GM20431 (cell line): Measurements from ENCODE around the gene WFDC13.
"Not testable (repeated sequence)": the region's sequence is repeated elsewhere in the genome, so short reads cannot be mapped to it uniquely, and the experiment has no call there.

Source experiments
- in situ Hi-C: fragments of 300-500 bp; cut with MseI, MboI; formaldehyde crosslinking; loops from one replicate; pipeline ENCODE4 v1.15.0; 2020; ENCODE audit warnings: low sequenced_read_pairs; ENCODE audit not compliant: unreplicated experiment

The WFDC13 gene, protein sequence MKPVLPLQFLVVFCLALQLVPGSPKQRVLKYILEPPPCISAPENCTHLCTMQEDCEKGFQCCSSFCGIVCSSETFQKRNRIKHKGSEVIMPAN

DNA sequence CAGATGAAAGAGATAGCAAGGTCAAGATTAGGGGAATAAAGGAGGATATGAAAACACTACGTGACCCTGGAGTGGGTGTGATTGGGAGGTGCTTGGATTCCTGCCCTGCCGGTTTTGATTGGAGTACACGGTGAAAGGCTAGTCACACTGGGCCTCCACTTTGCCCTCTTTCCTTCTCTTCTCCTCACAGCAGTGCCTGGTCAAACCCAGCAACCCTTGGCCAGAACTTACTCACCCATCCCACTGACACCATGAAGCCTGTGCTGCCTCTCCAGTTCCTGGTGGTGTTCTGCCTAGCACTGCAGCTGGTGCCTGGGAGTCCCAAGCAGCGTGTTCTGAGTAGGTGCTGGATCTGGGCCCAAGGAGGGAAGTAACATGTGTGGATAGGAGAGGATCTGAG lies at the start of gene WFDC13:
Gene WFDC13 (plus strand): TSS at position 166 of the 400 bp plus-strand sequence. CDS start 86 bp downstream, at position 252.
- in situ Hi-C loops = no loop called here

DNA sequence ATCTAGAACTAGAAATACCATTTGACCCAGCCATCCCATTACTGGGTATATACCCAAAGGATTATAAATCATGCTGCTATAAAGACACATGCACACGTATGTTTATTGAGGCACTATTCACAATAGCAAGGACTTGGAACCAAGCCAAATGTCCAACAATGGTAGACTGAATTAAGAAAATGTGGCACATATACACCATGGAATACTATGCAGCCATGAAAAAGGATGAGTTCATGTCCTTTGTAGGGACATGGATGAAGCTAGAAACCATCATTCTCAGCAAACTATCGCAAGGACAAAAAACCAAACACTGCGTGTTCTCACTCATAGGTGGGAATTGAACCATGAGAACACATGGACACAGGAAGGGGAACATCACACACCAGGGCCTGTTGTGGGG lies 44.8 kb upstream of the WFDC13 start:
- in situ Hi-C loops = not testable (repeated sequence)

DNA sequence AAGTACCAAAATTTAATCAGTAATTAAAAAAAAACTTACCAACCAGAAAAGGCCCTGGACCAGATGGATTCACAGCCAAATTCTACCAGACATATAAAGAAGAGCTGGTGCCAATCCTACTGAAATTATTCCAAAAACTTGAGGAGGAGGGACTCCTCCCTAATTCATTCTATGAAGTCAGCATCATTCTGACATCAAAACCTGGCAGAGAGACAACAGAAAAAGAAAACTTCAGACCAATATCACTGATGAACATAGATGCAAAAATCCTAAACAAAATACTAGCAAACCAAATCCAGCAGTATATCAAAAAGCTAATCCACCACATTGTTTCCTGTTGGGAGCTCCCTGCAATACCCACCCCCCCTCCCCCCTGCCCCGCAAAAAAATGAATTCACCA lies 31.7 kb upstream of the WFDC13 start, which contains the start of gene WFDC11:
Gene WFDC11 (minus strand): TSS at position 101 of the 400 bp plus-strand sequence. CDS start 19,639 bp downstream, outside the sequence.
- in situ Hi-C loops = no loop called here

DNA sequence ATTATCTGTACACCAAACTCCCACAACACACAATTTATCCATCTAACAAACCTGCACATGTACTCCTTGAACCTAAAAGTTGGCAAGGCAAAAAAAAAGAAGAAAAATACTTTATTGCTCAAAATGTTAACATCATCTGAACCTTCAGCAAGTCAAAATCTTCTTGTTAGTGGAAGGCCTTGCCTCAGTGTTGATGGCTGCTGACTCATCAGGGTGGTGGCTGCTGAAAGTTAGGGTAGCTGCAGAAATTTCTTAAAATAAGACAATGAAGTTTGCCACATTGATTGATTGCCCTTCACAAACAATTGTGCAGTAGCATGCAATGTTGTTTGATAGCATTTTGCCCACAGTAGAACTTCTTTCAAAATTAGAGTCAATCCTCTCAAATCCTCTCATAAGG lies 29.1 kb upstream of the WFDC13 start:
- in situ Hi-C loops = no loop called here

DNA sequence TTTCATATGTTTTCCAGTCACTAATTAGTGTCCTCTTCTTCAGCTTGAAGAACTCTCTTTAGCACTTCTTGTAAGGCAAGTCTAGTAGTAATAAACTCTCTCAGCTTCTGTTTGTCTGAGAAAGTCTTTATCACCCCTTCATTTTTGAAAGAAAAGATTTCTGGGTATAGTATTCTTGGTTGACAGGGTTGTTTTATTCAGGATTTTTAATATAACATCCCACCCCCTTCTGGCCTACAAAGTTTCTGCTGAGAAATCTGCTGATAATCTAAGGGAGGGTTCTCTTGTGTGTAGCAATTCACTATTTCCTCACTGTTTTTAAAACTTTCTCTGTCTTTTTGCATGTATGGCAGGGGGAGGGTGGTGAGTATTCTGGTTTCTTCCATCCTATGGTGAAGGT lies 22.2 kb upstream of the WFDC13 start:
- in situ Hi-C loops = no loop called here

DNA sequence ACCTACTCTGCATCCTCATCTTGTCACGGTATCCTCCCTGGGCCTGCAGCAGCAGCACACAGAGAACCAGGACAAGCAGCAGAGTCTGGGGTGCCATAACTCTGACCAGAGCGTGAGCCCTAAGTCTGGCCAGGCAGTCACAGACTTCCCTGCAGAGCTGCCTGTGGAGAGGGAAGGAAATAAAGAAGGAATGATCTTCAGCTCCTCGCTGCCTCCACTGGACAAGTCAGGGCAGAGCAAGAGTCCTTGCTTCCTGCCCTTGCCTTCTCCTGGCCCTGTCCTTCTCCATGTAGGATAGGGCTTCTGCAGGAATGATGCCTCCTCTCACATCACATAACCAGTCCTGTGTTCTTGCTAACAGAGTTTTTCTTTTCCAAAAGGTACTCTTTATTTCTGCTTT lies 15.9 kb upstream of the WFDC13 start:
- in situ Hi-C loops = no loop called here

DNA sequence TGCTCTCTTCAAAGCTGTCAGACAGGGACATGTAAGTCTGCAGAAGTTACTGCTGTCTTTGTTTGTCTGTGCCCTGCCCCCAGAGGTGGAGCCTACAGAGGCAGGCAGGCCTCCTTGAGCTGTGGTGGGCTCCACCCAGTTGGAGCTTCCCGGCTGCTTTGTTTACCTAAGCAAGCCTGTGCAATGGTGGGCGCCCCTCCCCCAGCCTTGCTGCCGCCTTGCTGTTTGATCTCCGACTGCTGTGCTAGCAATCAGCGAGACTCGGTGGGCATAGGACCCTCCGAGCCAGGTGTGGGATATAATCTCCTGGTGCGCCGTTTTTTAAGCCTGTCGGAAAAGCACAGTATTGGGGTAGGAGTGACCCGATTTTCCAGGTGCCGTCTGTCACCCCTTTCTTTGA lies 8.5 kb upstream of the WFDC13 start:
- in situ Hi-C loops = not testable (repeated sequence)

DNA sequence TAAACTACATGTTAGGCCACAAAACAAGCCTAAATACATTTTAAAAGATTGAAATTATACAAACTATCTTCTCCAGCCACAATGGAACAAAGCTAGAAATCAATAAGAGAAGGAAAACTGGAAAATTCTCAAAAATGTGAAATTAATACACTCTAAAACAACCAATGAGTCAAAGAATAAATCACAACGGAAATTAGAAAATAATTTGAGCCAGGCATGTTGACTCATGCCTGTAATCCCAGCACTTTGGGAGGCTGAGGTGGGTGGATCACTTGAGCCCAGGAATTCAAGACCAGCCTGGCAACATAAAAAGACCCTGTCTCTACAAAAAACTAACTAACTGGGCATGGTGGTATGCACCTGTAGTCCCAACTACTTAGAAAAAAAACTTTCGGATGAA lies 6.3 kb upstream of the WFDC13 start:
- in situ Hi-C loops = no loop called here

DNA sequence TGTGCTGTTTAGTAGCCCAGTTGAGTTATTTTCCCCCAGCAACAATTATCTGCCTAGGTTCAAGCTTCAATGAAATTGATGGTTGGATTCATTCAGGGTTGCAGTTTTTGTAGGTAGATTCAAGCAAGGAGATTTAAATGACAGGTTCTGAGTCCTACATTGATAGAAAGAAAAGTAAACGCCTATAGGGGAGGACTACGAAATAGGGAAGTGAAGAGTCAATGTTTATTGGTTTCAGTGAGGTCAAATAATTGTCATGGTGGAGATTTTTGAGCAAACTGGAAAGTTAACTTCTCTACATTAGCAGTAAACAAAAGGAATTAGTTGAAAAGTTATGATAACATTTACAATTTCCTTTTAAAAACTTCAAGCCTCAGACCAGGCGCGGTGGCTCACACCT lies 734 bp upstream of the WFDC13 start:
- in situ Hi-C loops = no loop called here

DNA sequence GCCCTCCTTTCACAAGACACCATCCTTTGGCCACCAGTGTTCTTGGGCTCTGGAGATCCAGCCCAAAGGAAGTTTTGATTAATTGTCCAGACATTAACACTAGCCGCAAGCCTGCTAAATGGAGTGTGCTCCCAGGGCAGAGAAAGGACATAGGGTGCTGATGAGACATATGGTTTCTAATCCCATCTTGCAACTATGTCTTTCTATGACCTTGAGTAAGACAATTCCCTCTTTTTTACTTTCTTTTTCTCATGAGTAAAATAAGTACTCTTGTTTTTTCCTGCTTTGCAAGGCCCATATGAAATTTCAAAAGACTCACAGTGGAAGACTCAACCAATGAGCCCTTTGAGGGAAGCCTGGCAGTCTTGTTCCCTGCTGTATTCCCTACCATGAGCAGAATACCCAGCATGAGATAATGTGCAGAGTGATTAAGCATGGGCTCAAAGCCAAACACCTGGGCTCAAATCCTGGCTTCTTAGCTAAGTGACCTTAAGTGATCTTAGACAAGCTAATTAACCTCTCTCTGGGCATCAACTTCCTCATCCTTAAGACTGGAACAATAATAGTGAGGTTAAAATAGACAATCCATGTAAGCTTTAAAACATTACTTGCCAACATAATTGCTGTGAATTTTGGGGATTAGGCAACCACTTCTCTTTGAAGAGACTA lies 3.3 kb downstream of the WFDC13 start, which contains the start of gene WFDC10B:
Gene WFDC10B (minus strand): TSS at position 51 of the 669 bp plus-strand sequence. CDS start 19,027 bp downstream, outside the sequence.
- in situ Hi-C loops = no loop called here

DNA sequence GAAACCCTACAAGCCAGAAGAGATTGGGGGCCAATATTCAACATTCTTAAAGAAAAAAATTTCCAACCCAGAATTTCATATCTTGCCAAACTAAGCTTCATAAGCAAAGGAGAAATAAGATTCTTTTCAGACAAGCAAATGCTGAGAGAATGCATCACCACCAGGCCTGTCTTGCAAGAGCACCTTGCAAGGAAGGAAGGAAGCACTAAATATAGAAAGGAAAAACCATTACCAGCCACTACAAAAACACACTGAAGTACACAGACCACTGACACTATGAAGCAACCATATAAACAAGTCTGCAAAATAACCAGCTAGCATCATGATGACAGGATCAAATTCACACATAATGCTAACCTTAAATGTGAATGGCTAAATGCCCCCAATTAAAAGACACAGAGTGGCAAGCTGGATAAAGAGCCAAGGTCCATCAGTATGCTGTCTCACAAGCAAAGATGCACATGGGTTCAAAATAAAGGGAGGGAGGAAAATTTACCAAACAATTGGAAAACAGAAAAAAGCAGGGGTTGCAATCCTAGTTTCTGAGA lies 14.4 kb downstream of the WFDC13 start:
- in situ Hi-C loops = not testable (repeated sequence)

DNA sequence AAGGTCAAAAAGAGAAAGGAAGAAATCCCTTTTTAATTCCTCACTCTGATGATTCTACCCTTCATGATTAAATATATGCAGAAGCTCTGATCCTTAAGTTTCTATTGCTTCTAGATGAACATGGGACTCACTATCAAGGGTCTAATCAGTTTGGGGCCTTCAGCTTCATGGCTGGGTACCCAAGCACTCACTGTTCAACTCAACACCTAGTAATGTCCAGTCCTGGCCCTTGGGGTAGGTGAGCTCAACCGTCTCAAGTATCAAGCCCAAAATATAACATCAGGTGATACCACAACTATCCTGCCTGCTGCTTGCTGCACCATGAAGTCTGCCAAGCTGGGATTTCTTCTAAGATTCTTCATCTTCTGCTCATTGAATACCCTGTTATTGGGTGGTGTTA lies 20.2 kb downstream of the WFDC13 start, which contains the start of gene SPINT4:
Gene SPINT4 (plus strand): TSS at position 301 of the 400 bp plus-strand sequence. CDS start 21 bp downstream, at position 322.
- in situ Hi-C loops = no loop called here

DNA sequence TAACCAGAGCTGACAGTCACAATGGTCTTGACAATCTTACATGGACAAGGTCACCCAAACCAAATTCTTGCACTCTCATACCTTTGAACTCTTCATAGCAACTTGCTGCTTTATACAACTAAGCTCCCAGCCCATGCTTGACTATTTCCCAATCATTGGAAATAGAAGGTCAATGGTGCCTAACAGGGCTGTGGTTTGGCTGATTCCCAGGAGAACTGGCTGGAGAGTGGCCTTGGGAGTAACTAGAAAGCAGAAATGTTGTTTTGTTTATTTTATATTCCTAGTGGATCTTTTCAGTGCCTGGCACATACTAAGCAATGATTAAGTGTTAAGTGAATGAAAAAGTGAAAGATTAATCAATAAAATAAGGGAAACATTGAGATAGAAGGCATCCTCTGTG lies 23.3 kb downstream of the WFDC13 start:
- in situ Hi-C loops = no loop called here

DNA sequence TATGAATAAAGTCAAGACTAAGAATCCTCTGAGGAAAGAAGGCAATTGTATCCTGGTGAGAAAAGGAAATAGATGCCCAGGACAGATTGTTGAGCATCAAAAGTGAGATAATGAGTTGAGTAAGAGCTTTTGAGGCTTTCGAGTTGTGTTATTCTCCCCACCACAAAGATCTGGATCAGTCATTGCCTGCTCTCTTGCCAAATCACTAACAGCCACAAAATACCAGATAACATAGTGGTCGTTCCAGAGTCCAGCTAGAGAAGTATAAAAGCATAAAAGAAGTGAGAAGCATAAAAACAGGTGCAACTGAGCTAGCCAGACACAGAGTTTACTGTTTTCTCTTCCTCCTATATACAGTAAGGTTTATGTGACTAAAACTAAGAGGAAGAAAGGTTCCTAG lies 25.2 kb downstream of the WFDC13 start:
- in situ Hi-C loops = no loop called here

DNA sequence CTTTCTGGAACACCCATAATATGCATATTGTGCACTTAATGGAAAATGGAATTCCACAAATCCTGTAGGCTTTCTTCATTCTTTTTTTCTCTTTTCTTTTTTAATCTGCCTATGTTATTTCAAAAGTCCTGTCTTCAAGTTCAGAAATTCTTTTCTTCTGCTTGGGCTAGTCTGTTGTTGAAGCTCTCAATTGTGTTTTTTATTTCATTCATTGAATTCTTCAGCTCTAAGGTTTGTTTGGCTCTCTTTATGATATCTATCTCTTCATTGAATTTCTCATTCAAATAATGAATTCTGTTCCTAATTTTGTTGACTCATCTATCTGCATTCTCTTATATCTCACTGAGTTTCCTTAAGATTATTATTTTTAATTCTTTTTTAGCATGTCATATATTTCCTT lies 30.4 kb downstream of the WFDC13 start:
- in situ Hi-C loops = no loop called here

DNA sequence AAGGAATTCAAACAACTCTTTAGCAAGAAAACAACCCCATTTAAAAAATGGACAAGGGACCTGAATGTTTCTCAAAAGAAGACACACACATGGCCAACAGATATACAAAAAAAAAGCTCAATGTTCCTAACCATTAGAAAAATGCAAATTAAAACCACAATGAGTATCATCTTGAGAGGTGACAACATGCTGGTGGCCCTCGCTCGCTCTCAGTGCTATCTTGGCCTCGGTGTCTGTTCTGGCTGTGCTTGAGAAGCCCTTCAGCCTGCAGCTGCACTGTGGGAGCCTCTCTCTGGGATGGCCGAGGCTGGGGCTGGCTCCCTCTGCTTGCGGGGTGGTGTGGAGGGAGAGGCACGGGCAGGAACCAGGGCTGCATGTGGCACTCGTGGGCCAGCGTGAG lies 33.7 kb downstream of the WFDC13 start:
- in situ Hi-C loops = no loop called here

DNA sequence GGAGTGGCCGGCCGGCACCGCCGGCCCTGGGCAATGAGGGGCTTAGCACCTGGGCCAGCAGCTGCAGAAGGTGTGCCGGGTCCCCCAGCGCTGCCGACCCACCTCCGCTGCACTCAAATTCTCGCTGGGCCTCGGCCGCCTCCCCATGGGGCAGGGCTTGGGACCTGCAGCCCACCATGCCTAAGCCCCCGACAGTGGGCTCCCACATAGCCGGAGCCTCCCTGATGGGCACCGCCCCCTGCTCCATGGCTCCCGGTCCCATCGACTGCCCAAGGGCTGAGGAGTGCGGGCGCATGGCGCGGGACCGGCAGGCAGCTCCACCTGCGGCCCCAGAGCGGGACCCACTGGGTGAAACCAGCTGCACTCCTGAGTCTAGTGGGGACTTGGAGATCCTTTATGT lies 34.1 kb downstream of the WFDC13 start:
- in situ Hi-C loops = no loop called here

DNA sequence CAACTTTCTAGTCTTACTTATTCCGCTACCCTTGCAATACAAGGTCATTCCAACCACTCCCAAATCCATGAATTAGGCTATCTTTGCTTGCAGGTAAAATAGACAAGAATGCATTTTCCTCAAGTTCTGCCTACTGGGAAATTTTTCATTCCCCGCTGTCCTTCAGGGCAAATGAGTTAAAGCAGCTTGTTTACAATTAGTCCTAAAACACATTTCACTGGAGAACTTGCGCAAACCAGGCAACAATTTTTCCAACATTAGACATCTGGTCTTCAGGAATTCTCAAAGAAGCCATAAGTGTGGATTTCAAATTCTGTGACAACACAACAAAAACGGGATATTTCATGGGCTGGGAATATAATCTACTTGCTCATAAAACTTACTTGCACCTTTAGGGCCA lies 40.8 kb downstream of the WFDC13 start:
- in situ Hi-C loops = no loop called here

DNA sequence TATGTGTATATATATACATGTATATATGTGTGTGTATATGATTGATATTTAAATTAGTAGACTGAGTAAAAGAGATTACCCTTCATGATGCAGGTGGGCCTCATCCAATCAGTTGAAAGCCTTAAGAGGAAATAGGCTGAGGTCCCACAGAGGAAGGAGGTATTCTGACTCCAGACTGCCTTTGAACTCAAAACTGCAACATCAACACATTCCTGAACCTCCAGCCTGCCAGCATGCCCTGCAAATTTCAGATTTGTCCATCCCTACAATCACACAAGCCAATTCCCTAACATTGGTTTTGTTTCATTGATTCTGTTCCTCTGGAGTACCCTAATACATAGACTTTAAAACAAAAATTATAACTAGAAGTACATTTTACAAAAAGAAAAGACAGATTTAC lies 43.2 kb downstream of the WFDC13 start:
- in situ Hi-C loops = no loop called here

DNA sequence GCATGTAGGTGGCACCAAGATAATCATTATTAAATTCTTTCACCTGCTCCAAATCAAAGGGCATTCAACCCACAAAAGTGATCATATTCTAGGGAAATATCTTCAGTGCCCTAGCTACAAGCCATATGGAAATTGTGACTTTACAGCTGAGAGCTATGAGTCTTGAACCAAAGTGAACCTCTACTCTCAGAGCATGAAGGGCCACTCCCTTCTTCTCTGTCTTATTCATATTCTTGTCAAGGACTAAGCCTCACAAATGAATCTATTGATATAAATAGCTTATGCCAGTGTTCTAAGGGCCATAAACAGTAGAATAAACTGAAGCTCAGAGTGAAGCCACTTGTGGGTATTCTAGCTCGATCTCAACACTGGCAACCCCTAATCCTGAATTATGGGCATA lies 49.9 kb downstream of the WFDC13 start:
- in situ Hi-C loops = loop anchor here (25.0 kb wide), 2 partner anchors 164 to 439 kb away; partner anchors contain the start of genes MATN4, RBPJL and WFDC8

DNA sequence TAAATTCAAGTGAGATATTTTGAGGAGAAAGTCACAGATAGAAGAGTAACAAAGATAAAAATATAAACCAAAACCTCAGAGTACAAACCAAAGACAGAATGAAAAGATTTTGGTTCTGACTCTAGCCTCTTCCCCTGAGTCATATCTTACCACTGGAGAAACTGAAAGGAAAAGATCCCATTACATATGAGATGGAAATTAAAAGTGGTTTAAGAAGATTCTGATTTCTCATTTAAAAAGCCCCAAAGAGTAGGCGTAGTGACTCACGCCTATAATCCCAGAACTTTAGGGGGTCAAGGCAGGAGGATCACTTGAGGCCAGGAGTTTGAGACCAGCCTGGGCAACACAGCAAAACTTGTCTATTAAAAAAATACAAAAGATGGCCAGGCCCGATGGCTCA lies 50.9 kb downstream of the WFDC13 start:
- in situ Hi-C loops = loop anchor here (25.0 kb wide), 2 partner anchors 165 to 440 kb away; partner anchors contain the start of genes MATN4, RBPJL and WFDC8
